Activated CD4-positive, alpha-beta T cell treated with anti-CD3 and anti-CD28 coated beads for 4 hours (primary cell): ENCODE data around the gene CAMK2A.

Source experiments
- DNase-seq, 2 donors: peaks; one replicate each; pipeline ENCODE4 v3.0.0-alpha.2; 2020

Gene CAMK2A

DNA sequence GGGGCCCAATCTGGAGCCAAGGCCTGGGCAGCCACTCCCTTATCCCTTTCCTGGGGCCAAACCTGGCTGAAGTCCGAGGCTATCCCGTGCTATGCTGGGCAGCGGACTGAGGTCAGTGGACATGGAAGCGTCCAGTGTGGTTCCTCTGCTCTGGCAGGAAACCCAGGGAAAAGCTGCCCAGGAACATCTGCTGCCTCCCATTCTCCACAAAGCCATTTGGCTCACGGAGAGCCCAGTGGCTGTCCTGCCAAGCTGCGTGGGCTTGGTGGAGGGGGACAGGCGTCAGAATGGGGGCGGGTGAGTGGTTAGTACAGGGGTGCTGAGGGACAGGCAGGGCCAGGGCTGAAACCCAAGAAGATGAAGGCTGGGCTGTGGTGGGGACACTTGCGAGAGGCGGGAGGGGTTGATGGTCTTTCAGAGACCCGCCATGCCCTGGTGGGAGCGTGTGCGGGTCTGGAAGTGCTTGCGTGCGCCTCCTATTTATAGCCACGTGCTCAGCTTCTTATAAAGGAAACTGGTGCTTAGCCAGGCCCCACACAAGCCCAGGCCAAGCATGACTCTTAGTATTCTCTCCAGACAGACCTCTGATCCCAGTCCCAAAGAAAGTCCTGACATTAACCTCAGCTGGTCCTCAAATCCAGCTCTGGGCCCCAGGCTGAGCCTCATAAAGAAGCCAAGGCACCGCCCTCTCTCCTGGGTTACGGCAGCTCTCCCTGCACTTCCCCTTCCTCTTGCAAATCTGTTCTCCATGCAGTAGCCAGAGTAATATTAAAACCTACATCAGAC, 109.1 kb downstream of the CAMK2A start:
- no peak for DNase-seq

DNA sequence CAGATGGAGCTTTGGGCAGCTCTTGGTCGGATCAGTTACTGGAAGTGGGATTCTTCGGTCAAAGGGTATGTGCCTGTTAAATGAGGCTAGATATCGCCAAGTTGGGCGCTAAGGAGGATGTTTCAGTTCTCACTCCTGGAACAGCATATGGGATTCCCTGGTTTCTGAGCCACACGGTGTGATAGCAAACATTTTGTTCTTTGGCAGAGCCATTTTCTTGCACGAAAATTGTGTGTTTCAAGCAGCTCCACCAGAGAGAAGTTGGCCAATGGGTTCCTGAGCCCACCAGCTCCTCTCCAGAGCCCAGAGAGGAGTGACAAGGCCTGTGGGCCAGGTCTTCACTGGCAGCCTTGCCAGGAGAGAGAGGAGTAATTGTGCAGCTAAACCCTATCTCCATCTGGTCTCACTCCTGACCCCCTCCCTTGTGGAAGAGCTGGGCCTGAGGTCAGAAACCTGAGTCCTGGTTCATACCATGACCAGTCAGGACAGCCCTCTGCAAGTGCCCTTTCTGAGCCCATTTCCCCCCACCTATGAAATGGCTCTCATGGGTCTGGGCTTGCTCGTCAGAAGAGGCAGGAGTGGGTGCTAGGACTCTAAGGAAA, 110.5 kb downstream of the CAMK2A start:
- no peak for DNase-seq

DNA sequence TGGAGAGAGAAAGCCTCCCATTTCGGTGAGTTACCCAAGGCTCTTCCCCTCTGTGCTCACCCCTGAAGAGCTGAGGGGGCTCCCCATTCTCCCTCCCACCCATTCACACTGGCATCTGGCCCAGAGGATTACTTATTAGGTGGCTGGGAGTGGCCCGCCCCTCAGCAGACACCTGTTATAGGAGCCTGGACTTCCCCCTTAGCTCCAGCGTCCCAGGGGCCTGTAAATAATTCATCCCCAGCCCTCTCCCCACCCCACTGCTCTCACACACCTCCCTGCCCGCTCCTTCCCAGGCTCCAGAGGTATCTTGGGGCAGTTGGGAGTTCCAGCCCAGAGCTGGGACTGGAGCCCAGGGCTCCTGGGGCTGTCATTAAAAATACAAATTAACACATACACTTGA, 111.3 kb downstream of the CAMK2A start:
- DNase-seq: no peak

DNA sequence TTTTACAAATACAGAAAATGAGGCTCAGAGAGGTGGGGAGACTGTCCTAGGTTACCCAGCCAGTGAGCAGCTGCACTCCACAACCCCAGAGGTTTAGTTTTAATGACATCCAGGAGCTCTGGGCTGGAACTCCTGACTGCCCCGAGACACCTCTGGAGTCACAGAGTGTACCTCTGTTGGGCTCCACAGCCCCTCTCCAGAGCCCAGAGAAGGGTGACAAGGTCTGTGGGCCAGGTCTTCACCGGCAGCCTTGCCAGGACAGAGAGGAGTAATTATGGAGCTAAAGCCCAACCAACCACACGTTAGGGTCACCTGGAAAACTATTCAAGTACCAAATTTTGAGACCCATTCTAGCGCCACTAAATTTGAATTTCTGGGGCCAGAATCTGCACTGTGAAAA, 111.9 kb downstream of the CAMK2A start:
- DNase-seq: no peak

DNA sequence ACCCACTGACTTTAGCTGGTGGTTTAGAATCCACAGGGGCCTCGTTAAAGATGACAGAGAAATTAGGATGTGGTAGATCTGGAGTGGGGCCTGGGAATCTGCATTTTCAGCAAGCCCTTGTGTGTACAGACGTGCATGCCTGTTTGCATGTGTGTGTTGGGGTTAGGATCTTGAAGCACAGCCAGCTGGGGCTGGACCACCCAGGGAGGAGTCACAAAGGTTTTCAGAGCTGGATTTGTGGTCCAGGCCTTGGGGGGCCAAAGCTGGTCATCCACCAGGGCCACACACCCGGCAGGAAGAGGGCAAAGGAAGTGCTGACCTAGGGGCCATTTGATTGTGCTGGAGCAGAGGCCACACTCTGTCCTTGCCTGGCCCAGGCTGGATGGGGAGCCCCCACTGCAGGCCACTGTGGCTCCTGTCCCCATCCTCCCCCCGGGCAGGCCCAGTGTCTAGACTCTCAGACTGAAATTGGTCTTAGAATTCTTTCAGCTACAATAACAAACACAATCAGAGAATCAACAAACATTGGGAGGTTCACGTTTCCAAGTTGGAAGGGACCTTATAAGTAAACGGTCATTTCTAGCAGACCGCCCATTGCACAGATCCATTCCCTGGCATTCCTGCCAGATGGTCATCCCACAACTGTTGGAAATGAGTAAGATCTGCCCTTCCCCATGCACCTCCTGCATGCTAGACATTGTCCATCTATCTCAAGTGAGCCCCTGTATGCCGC, 112.7 kb downstream of the CAMK2A start:
- no peak for DNase-seq

DNA sequence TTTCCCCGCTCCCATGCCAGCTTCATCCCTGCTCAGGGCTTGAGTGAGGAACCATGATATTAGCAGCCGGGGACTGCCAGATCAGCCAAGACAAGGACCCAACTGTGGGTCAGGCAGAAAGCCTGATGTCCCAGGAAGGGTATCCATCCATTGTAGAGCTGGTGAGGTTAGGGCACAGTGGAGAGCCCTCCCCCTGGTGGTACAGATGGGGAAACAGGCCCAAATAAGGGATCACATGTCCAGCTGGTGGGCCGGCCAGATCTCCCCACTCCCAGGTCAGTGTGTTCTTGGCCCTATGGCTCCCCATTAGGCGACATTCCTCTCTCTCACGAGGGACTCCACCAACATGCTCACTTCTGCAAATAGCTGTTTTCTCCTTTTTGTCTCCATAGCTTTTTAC, 114.0 kb downstream of the CAMK2A start:
- no peak for DNase-seq

DNA sequence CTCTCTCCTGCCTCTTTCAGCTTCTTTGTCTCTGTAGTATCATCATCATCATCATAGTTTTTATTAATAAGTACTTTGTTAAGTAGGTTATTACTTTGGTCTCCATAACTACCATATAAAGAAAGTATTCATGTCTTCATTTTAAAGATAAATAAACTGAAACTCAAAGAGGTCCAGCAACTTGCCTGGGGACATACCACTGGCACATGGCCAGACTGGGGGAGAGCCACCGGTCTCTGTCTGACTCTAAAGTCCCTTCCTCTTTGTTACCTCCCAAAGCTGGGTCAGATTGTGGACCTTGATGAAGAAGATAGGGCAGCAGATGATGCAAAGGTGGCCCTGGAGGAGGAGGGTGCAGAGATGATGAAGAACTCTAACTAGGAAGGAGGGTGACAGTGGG, 114.5 kb downstream of the CAMK2A start:
- no peak for DNase-seq

DNA sequence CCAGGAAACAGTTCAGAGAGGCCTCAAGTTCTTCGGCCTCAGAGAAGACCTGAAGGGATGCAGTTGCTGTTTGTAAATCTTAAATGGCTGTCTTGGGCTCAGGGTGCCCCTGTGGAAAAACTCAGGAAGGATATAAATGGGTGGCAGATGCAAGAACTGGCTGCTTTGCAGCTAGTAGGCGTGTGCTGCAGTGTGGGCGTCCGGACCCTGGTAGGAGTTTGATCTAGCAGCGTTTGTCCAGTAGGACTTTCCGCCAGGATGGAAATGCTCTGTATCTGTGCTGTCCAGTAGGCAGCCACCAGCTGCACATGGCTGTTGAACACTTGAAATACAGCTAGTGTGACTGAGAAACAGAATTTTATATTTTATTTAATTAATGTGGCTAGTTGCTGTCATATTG, 115.3 kb downstream of the CAMK2A start:
- DNase-seq: no peak

DNA sequence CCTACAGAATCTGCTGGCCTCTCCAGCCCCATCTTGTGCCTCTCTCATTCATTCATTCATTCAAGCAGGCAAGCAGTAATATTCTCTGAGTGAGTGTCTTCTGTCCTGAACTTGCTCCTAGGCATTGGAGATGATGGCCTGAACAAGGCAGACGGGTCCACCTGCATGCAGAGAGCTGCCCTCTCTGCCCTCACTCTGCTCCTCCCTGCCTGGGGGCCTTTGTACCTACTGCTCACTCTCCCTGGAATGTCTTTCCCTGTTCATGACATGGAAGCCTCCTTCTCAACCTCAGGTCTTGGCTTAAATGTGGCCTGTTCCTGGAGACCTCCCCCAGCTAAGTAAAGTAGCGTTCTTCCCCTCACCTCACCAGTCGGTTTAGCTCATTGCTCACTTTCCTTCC, 116.4 kb downstream of the CAMK2A start:
- no peak for DNase-seq

DNA sequence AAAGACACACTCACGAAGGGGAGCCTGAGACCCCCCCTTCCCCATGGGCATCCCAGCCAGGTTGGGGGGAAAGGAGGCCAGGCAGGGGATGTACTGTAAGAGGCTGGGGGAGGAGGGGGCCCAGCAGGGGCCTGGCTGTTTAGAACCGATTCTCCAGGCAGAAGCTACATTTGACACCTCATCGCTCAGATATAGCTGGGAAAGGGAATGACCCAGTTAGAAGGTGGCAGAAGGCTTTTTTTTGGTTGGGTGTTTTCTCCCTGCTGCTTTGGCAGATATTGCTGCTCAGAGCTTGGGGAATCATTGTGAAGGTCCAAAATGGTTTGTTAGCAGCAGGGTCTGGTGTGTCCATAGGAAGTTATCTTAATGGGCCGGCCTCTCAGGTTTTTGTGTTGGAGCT, 117.0 kb downstream of the CAMK2A start:
- DNase-seq: no peak

DNA sequence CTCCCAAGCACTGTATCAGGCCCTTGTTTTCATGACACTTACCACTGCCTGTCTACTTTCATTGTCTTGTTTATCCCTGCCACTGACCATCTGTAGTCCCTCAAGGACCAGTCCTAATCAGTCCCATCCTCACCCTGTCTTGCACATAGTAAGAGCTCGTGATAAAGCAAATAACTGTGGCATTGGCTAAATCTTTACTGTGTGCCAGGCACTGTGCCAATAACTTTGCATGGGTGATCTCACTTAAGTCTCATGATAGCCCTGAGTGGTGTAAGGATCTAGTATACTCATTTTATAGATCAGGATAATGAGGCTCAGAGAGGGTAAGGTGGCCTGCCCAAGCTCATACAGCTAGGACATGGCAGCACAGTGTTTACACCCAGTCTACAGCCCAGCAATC, 117.4 kb downstream of the CAMK2A start:
- no peak for DNase-seq
